Coronary artery (tissue), 2 donors: ENCODE data around the gene S1PR1.

ENCODE experiments used
- DNase-seq: peaks from one replicate; pipeline ENCODE4 v3.0.0-alpha.2; 2017; ENCODE audit warnings: low spot score
- H3K27ac ChIP-seq, 2 donors: fragments of 200-600 bp; sonication (generic); one replicate each; pipeline ENCODE4 v1.5.1; 2016 to 2019
- H3K4me3 ChIP-seq: fragments of 200-600 bp; sonication (generic); 2 replicates; pipeline ENCODE4 v1.5.1; 2016; ENCODE audit warnings: mild to moderate bottlenecking, moderate library complexity
- TF ChIP-seq, protein P1 (sequence below): fragments of 200-600 bp; sonication (generic); IDR thresholded peaks from one replicate; pipeline ENCODE4 v1.5.1; 2019; ENCODE audit warnings: antibody characterized with exemption

Gene S1PR1

DNA sequence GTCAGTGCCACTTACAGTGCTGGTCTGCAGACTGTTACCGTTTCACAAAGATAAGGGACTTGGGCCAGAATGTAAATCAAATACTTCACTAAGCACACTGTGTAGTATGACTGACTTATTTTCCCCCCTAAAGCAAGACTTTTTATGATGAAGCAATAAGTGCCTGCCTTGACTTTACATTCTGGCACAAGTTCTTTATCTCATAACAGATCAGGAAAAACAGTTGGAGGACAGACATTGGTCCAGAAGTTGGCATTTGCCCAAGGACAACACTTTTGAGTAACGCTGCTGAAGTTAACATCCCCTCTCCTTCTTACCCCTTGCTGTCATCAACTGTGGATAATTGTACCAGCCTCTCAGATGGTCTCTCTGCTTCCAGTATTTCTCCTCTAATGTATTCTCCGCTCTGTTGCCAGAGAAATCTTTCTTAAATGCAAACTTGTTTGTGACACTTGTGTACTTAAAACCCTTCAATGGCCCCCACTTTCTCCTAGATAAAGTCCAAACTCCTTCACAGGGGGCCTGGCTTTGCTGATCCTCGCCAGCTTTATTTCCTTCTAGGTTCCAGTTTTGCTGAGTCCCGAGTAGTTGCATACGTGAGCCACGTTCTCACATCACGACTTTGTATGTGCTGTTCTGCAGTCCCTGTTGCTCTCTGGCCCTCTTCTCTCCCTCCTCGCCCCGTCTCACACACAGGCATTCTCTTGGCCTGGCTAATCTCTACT is 45.7 kb downstream of the S1PR1 start:
- DNase-seq, result no peak
- Histone ChIP-seq H3K4me3 (no peak overlapping the region), H3K27ac (no peak overlapping the region)
- TF ChIP-seq, protein P1, sequence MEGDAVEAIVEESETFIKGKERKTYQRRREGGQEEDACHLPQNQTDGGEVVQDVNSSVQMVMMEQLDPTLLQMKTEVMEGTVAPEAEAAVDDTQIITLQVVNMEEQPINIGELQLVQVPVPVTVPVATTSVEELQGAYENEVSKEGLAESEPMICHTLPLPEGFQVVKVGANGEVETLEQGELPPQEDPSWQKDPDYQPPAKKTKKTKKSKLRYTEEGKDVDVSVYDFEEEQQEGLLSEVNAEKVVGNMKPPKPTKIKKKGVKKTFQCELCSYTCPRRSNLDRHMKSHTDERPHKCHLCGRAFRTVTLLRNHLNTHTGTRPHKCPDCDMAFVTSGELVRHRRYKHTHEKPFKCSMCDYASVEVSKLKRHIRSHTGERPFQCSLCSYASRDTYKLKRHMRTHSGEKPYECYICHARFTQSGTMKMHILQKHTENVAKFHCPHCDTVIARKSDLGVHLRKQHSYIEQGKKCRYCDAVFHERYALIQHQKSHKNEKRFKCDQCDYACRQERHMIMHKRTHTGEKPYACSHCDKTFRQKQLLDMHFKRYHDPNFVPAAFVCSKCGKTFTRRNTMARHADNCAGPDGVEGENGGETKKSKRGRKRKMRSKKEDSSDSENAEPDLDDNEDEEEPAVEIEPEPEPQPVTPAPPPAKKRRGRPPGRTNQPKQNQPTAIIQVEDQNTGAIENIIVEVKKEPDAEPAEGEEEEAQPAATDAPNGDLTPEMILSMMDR, result no peak

DNA sequence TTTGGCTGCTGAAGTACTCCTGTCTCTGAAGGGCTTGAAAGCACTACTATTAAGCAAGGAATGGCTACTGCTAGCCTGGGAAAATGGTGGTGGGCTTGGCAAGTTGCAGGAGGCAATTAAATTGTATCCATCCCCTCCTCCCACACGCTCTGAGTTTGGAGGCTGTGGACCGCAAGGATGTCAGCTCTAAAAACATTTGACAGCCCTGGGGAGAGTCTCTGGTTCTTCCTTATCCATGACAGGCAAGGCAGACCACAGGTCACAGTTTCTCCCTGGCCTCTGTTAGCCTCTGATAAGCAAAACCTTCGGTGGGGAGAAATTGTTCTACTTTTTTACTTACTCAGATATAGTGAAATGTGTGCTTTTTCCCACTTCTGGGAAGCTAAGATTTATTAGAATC is 46.6 kb downstream of the S1PR1 start:
- DNase-seq, result no peak
- TF ChIP-seq, protein P1, result no peak
- H3K4me3 ChIP-seq, result no peak overlapping the region
- no peak overlapping the region for H3K27ac ChIP-seq

DNA sequence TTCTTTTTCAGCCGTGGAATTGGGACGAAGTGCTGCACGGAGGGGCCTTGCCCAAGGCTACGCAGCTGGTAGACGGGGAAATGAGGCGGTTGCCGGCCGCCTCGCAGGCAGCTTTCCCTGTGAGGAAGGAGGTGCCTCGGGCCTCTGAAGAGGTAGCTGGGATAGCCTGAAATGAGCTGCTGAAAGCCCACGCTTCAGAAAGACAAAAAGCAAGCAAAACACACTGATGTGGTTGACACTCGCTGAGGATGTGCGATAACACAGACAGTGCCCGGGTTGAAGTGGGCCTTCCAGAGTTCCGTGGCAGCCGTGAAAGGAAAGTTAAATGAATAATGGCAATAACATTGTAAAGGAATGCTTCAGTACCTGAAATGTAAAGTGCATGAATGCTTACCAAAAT is 47.2 kb downstream of the S1PR1 start:
- Histone ChIP-seq H3K27ac (no peak overlapping the region), H3K4me3 (no peak overlapping the region)
- TF ChIP-seq, protein P1, result no peak
- DNase-seq, result no peak

DNA sequence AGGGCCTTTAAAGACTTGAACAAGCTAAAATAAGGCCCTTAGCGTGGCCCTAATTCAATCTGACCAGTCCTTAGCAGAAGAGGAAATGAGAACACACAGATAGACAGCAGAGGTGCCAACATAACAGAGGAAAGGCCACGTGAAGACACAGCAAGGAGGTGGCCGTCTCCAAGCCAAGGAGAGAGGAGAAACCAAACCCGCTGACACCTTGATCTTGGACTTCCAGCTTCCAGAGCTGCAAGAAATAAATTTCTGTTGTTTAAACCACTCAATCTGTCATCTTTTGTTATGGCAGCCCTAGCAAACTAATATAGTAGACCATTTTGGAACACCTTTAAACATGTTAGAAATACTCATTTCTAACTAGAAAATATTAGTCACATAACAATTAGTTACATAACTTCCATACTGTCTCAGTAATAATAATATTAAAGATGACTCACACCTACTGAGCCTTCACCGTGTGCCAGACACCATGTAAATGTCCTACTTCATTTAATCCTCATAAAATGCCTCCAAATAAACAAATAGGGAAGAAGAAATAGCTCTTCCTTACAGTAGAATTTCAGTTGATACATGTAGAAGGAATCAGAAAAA is 47.9 kb downstream of the S1PR1 start:
- TF ChIP-seq, protein P1, result no peak
- H3K4me3 ChIP-seq, result no peak overlapping the region
- no peak for DNase-seq
- no peak overlapping the region for H3K27ac ChIP-seq

DNA sequence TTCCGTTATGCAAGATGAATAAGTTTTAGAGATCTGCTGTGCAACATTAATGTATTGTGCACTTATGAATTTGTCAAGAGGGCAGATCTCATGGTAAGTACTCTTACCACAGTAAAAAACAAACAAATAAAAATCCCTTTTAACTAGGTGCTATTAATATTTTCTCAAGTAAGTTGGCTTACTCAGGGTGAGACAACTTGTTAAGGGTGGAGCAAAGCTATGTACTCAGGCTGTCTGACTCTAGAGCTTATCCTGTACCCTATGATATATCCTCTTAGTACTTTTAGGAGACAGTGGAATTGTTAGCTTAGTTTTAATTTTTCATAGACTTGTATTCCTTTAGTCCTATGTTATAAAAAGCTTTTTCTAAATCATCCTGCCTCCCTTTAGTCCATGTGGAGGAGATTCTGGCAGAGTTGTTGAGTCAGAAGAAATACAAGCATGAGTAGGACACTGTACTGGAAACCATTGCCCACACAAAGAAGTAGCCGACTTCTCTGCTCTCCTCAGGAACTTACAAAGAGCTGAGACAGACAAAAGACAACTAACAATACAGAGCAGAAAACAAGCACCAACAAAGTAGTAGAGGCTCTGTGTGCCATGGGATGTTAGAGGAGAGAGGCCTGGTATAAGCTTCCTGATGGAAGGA is 49.2 kb downstream of the S1PR1 start:
- DNase-seq, result no peak
- H3K4me3 ChIP-seq, result no peak overlapping the region
- TF ChIP-seq, protein P1, result no peak
- H3K27ac ChIP-seq, result no peak overlapping the region

DNA sequence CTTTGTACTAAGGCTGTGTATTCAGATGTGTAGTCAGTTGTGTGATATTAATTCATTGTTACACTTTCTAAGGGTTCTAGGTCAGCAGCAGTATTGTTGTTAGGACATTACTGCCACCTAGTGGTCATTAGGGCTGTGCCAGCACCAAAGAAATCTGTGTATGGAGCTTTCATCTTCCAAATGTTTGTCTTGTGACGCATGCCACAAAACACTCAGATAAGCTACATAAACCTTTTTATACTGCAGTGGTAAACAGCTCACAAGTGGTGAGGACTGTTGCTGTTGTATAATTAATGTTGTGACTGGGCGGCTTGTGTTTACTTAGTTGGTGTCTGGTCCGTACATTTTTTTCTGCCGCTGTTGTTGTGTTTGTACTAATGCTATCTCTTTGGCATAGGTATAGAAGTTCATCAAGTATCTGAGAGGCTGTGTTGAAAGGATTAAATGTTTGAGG is 51.7 kb downstream of the S1PR1 start:
- TF ChIP-seq, protein P1, result peak; percentile 90
- H3K4me3 ChIP-seq, result peak overlapping the region; percentile 38
- H3K27ac ChIP-seq, result no peak overlapping the region
- no peak for DNase-seq
